A549 treated with AZD9567 at 1 μM for 4 hours (cell line): ENCODE results near the gene TLX1. TPM values are rescaled to one million over a fixed set of nuclear protein-coding genes. Genes with fewer than 3 reads are reported as not detected.

Experiments used
- total RNA-seq: library from RNA; stranded (reverse); fragments of 200-300 nt; extraction: Qiagen RNA extraction; gene quantifications from 5 replicates; pipeline ENCODE4 v1.2.3, GENCODE V29; 2022; ENCODE audit not compliant: insufficient read depth

Gene TLX1
- not detected in 5 replicates for total RNA-seq

GRCh38 chr10:101130984-101131961, at the start of gene TLX1:
TSS of gene TLX1 (plus strand) at chr10:101131300. CDS start at chr10:101131542, 242 bp downstream.

Other genes starting within 250 kb of the TLX1 start
- gene SLF2, start 218.3 kb upstream of the TLX1 start, total RNA-seq = 8.7 to 11.4 TPM (median 10.2 TPM) in 5 replicates
- 7.4 to 11.0 TPM (median 7.9 TPM) in 5 replicates for gene SEMA4G, start 161.8 kb upstream of the TLX1 start, total RNA-seq
- 54.7 to 98.8 TPM (median 94.2 TPM) in 5 replicates for gene MRPL43, start 143.8 kb upstream of the TLX1 start, total RNA-seq
- gene TWNK, start 143.8 kb upstream of the TLX1 start, total RNA-seq = 37.7 to 43.8 TPM (median 40.0 TPM) in 5 replicates
- gene LZTS2, start 131.5 kb upstream of the TLX1 start, total RNA-seq = 24.4 to 42.4 TPM (median 40.1 TPM) in 5 replicates
- gene PDZD7, start 100.2 kb upstream of the TLX1 start, total RNA-seq = 0.73 to 1.1 TPM (median 1.0 TPM) in 4 of 5 replicates, not detected in the other
- 36.8 to 47.7 TPM (median 45.4 TPM) in 5 replicates for gene SFXN3, start 100.1 kb upstream of the TLX1 start, total RNA-seq
- gene KAZALD1, start 69.3 kb upstream of the TLX1 start, total RNA-seq = 2.1 to 3.1 TPM (median 2.6 TPM) in 4 of 5 replicates, not detected in the other
- not detected in 5 replicates for gene LBX1, start 98.2 kb downstream of the TLX1 start, total RNA-seq
- 7.7 to 10.9 TPM (median 10.0 TPM) in 5 replicates for gene BTRC, start 222.9 kb downstream of the TLX1 start, total RNA-seq